ENCODE measurements around the gene UBAC1. TPM values are rescaled to one million over a fixed set of nuclear protein-coding genes. Genes with fewer than 3 reads are reported as not detected.

UBAC1 gene
- total RNA-seq, 4 donors from 2014 or later, result 47.6 to 63.2 (median 54.3) TPM

DNA sequence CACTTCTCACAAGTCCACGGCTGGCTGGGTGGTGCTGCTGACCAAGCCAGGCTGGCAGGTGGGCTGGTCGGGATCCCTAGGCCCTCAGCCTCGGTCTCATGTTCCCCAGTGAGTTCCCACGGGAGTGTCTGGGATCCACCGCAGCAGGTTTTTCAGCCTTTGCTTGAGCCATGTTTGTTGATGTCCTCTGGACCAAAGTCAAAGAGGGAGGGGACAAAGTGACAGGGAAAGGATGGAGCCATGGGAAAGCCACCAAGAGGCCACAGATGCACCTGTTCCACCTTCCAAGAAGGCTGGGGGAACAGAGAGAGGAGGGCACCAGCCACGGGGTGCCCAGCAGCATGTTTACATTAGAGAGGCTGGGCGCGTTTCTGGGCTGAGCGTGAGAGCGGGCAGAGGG is 2.8 kb upstream of the UBAC1 start:
- intact Hi-C loops (cut with DNase I), result no loop called here
- H3K36me3 ChIP-seq, result no peaks in the 10 kb centered on the region
- no peak overlapping the region for H3K4me3 ChIP-seq
- H3K27me3 ChIP-seq, result no peaks in the 10 kb centered on the region
- peaks cover 17 to 49% (median 33%) of the 10 kb centered on the region in 3 donors for H3K4me1 ChIP-seq
- no peak for DNase-seq
- H3K27ac ChIP-seq, result no peak overlapping the region
- TF ChIP-seq POLR2A (IDR thresholded peaks at IDR 0.05), result no peak
- TF ChIP-seq, protein P1, sequence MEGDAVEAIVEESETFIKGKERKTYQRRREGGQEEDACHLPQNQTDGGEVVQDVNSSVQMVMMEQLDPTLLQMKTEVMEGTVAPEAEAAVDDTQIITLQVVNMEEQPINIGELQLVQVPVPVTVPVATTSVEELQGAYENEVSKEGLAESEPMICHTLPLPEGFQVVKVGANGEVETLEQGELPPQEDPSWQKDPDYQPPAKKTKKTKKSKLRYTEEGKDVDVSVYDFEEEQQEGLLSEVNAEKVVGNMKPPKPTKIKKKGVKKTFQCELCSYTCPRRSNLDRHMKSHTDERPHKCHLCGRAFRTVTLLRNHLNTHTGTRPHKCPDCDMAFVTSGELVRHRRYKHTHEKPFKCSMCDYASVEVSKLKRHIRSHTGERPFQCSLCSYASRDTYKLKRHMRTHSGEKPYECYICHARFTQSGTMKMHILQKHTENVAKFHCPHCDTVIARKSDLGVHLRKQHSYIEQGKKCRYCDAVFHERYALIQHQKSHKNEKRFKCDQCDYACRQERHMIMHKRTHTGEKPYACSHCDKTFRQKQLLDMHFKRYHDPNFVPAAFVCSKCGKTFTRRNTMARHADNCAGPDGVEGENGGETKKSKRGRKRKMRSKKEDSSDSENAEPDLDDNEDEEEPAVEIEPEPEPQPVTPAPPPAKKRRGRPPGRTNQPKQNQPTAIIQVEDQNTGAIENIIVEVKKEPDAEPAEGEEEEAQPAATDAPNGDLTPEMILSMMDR (IDR thresholded peaks at IDR 0.05), result no peak
- 53 to 66% methylated on average over 5 to 7 of the region's 10 CpGs for WGBS, 2 donors
- no peaks in the 10 kb centered on the region for H3K9me3 ChIP-seq

DNA sequence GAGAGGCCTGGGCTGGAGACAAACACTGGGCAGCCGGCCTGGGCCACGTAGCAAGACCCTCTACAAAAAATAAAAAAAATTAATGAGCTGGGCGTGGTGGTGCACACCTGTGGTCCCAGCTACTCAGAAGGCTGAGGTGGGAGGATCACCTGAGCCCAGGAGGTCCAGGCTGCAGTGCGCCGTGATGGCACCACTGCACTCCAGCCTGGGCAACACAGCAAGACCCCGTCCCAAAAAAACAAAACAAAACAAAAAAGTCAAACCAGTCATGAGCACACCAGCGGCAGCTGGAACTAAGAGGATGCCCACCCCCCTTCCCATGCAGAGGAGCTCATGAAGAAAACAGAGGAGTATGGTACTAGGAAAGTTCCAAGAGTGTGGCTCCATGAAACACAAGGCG is 2.2 kb upstream of the UBAC1 start:
- Histone ChIP-seq H3K27me3 (no peaks in the 10 kb centered on the region), H3K4me1 (peaks cover 23 to 49% (median 32%) of the 10 kb centered on the region in 3 donors), H3K27ac (no peak overlapping the region), H3K36me3 (peaks cover 0 to 3% (median 0%) of the 10 kb centered on the region in 3 donors), H3K4me3 (no peak overlapping the region), H3K9me3 (no peaks in the 10 kb centered on the region)
- TF ChIP-seq, protein P1 (IDR thresholded peaks at IDR 0.05), result no peak
- TF ChIP-seq POLR2A (IDR thresholded peaks at IDR 0.05), result no peak
- intact Hi-C loops (cut with DNase I), result no loop called here
- no peak for DNase-seq
- 89% methylated on average over 8 of the region's 8 CpGs for WGBS, 2 donors

DNA sequence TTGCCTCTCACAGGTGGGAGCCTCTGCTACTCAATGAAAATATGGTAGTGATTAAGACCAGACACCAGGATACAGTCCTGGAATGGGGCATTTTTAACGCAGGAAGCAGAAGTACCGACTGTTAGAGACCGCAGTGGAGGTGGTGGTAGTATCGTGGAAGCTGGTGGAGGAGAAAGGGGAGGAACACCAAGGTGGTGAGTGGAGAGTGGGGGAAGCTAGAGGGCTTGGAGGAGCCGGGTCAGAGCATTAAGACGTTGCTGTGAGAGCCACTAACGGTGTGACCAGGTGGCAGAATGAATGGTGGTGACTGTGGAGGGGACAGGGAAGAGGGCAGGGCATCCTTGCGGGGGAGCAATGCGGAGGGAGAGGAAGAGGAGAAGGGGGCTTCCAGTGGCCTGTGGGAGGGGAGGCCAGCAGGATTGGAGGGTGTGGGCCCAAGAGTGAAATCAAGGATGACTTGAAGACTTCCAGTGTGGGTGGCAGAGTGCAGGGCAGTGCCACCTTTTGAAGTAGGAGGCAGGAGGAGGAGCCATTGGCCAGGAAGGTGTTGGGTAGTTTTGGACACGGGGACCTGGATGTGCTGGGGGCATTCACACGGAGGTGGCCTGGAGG is 1.6 kb upstream of the UBAC1 start:
- peaks cover 0 to 6% (median 0%) of the 10 kb centered on the region in 3 donors for H3K36me3 ChIP-seq
- H3K4me1 ChIP-seq, result peaks cover 23 to 46% (median 27%) of the 10 kb centered on the region in 3 donors
- intact Hi-C loops (cut with DNase I), result no loop called here
- no peaks in the 10 kb centered on the region for H3K9me3 ChIP-seq
- H3K4me3 ChIP-seq, result no peak overlapping the region
- H3K27ac ChIP-seq, result no peak overlapping the region
- DNase-seq, result no peak
- no peaks in the 10 kb centered on the region for H3K27me3 ChIP-seq
- 61 to 63% methylated on average over 11 of the region's 11 CpGs for WGBS, 2 donors
- TF ChIP-seq, protein P1 (IDR thresholded peaks at IDR 0.05), result no peak
- TF ChIP-seq POLR2A (IDR thresholded peaks at IDR 0.05), result no peak

DNA sequence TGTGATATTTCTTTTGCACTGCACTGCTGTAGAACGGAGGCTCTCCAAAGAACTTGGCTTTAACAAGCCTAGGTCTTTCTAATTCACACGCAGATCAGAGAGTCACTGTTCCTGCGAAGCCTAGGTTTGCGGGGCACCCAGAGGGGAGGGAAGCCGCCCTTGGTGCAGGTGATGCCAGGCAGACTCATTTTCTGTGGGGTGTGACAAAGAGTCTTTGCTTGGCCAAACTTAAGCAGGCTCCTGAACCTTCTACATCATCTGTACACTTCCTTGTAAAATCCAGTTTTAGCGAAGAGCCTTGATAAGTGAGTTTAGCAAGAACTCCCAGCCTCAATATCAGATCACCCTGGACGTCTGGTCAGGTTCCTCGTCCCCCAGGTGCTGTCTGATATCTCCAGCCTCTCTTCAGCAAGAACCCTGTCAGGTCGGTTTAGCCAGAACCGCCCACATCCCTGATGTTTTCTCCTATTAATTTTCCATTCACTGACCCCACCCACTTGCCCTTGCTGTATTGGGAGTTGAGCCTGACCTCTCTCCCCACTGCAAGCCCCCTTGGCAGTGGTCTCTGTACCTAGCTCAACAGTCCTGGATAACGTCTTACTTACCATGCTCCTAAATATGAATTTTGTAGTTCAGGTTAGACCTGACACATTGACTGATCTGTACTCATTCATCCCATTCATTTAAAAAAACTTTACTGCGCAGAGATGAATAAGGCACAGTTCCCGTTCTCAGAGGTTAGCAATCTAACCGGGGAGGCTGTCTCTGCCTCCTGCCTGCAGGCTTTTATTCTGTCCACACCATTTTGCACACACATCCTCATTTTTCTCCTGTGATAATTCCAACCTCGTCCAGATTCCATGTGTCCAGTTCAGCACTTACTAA is 880 bp upstream of the UBAC1 start:
- Histone ChIP-seq H3K9me3 (no peaks in the 10 kb centered on the region), H3K4me1 (peaks cover 23 to 38% (median 24%) of the 10 kb centered on the region in 3 donors), H3K27ac (peak overlapping the region in 2 of 4 donors; percentile 39 to 47), H3K36me3 (peaks cover 0 to 6% (median 0%) of the 10 kb centered on the region in 3 donors), H3K27me3 (no peaks in the 10 kb centered on the region), H3K4me3 (peak overlapping the region in 2 of 4 donors; percentile 98 to 100)
- TF ChIP-seq, protein P1 (IDR thresholded peaks at IDR 0.05), result no peak
- no peak for TF ChIP-seq POLR2A (IDR thresholded peaks at IDR 0.05)
- DNase-seq, result no peak
- WGBS, 2 donors, result 30 to 31% methylated on average over 15 of the region's 15 CpGs
- intact Hi-C loops (cut with DNase I), result no loop called here
